Endothelial cell of umbilical vein (primary cell): ENCODE measurements around the gene LCN12. TPM values are rescaled to one million over a fixed set of nuclear protein-coding genes. Genes with fewer than 3 reads are reported as not detected.

Experiments used
- BruUV-seq: library from RNA; stranded (reverse); fragments of 400-500 nt; replicated peaks from 2 replicates; lab custom pipeline; 2021; lab: Mats Ljungman, UMichigan
- CTCF ChIA-PET: fragments of 300-600, 350-600 bp; sonication (Branson Sonifier 250); formaldehyde crosslinking; loops from one replicate; lab custom pipeline; 2021; ENCODE audit warnings: antibody characterized with exemption, inconsistent platforms; lab: Charles Lee
- POLR2A ChIA-PET: fragments of 300-600, 350-600 bp; sonication (Branson Sonifier 250); formaldehyde crosslinking; loops from one replicate; lab custom pipeline; 2021; ENCODE audit warnings: antibody characterized with exemption, inconsistent platforms; lab: Charles Lee
- DNase-seq: peaks from one replicate; pipeline ENCODE4 v3.0.0-alpha.2; 2011; ENCODE audit warnings: low read depth, low spot score
- FAIRE-seq: peaks from 2 replicates; lab custom pipeline; 2011; peaks lifted over from hg19 to GRCh38; lab: Jason Lieb, UNC
- H2AFZ ChIP-seq: 2 replicates; pipeline ENCODE4 v1.6.0; 2012; ENCODE audit warnings: low read depth, low read length, control low read depth, inconsistent platforms
- H3K27ac ChIP-seq: 2 replicates; pipeline ENCODE4 v1.5.1; 2011; ENCODE audit warnings: low read depth, mild to moderate bottlenecking, control low read depth, low read length, moderate library complexity; ENCODE audit not compliant: insufficient read depth
- H3K27me3 ChIP-seq, 2 experiments: 2 replicates each; pipeline versions ENCODE4 v1.6.0 to v1.6.1; 2011; ENCODE audit warnings: low read length in 2 of 2, mixed read lengths in 1 of 2; ENCODE audit not compliant: control insufficient read depth in 2 of 2, insufficient read depth in 2 of 2
- H3K36me3 ChIP-seq, 2 experiments: 2 replicates in 1 of 2; 3 replicates in 1 of 2; pipeline ENCODE4 v1.5.1; 2011; ENCODE audit warnings: low read length in 2 of 2, mild to moderate bottlenecking in 1 of 2, moderate library complexity in 1 of 2; ENCODE audit not compliant: control insufficient read depth in 2 of 2, insufficient read depth in 2 of 2; ENCODE audit errors: extremely low read depth in 1 of 2
- H3K4me1 ChIP-seq: 3 replicates; pipeline ENCODE4 v1.5.1; 2011; ENCODE audit warnings: mild to moderate bottlenecking, low read length; ENCODE audit not compliant: control insufficient read depth, insufficient read depth; ENCODE audit errors: extremely low read depth
- H3K4me2 ChIP-seq: 2 replicates; pipeline ENCODE4 v1.6.1; 2011; ENCODE audit warnings: low read length, control low read depth, mixed read lengths; ENCODE audit not compliant: insufficient read depth
- H3K4me3 ChIP-seq, 3 experiments: fragments of 200-600 bp in 1 of 3; sonication (generic), shearing (Covaris generic) in 1 of 3; replicated peaks in 1 of 3; 2 replicates each; pipeline ENCODE4 v1.5.1; 2011 to 2016; ENCODE audit warnings: control low read depth in 3 of 3, low read length in 3 of 3, mild to moderate bottlenecking in 2 of 3, inconsistent platforms in 1 of 3, low read depth in 1 of 3, moderate library complexity in 1 of 3; ENCODE audit not compliant: insufficient read depth in 1 of 3
- H3K79me2 ChIP-seq: 2 replicates; pipeline ENCODE4 v1.6.0; 2012; ENCODE audit warnings: low read length, inconsistent platforms; ENCODE audit not compliant: control insufficient read depth, insufficient read depth
- H3K9ac ChIP-seq: replicated peaks from 2 replicates; pipeline ENCODE3; 2011; ENCODE audit warnings: low read length, control low read depth; ENCODE audit not compliant: insufficient read depth; ENCODE audit errors: extremely low read depth
- H3K9me1 ChIP-seq: replicated peaks from 3 replicates; pipeline ENCODE4 v1.6.0; 2011; ENCODE audit warnings: mild to moderate bottlenecking, low read length; ENCODE audit not compliant: control insufficient read depth, insufficient read depth; ENCODE audit errors: extremely low read depth
- H3K9me3 ChIP-seq: replicated peaks from 2 replicates; pipeline ENCODE4 v1.5.1; 2012; ENCODE audit warnings: low read length, inconsistent platforms; ENCODE audit not compliant: control insufficient read depth, insufficient read depth
- H4K20me1 ChIP-seq: replicated peaks from 2 replicates; pipeline ENCODE3; 2011; ENCODE audit warnings: mild to moderate bottlenecking, low read length; ENCODE audit not compliant: control insufficient read depth, insufficient read depth; ENCODE audit errors: extremely low read depth
- EZH2 ChIP-seq: IDR thresholded peaks from 2 replicates; pipeline ENCODE4 v1.6.1; 2012; ENCODE audit warnings: borderline replicate concordance, low read depth, mild to moderate bottlenecking, moderate library complexity, low read length, inconsistent platforms; ENCODE audit not compliant: severe bottlenecking
- FOS ChIP-seq: IDR thresholded peaks from 2 replicates; pipeline ENCODE4 v1.6.1; 2011; ENCODE audit warnings: mild to moderate bottlenecking, low read length, moderate library complexity, borderline replicate concordance; ENCODE audit not compliant: insufficient read depth
- GATA2 ChIP-seq: IDR thresholded peaks from 2 replicates; pipeline ENCODE4 v1.7.0; 2011; ENCODE audit warnings: low read depth, mild to moderate bottlenecking, moderate library complexity, mixed read lengths, low read length; ENCODE audit not compliant: insufficient read length, insufficient read depth
- JUN ChIP-seq: IDR thresholded peaks from 2 replicates; pipeline ENCODE4 v1.6.1; 2011; ENCODE audit warnings: borderline replicate concordance, low read depth; ENCODE audit not compliant: insufficient read length, insufficient read depth
- MYC ChIP-seq: IDR thresholded peaks from one replicate; pipeline ENCODE4 v1.6.1; 2011; ENCODE audit warnings: mild to moderate bottlenecking, low read depth, low read length
- POLR2A ChIP-seq: IDR thresholded peaks from 2 replicates; pipeline ENCODE4 v1.6.1; 2012; ENCODE audit warnings: low read depth, mild to moderate bottlenecking, control low read depth, low read length
- POLR2AphosphoS5 ChIP-seq: IDR thresholded peaks from 2 replicates; pipeline ENCODE4 v1.6.1; 2012; ENCODE audit warnings: low read depth, mild to moderate bottlenecking, control low read depth, low read length, moderate library complexity; ENCODE audit not compliant: insufficient read depth
- dilution Hi-C: fragments of 300-500 bp; cut with MboI; formaldehyde crosslinking; loops from one replicate; pipeline ENCODE4 v1.15.0; 2019; ENCODE audit warnings: low sequenced_read_pairs; ENCODE audit not compliant: extremely low pct_ligation_motif_present
- intact Hi-C: fragments of 100-400 bp; cut with micrococcal nuclease; formaldehyde crosslinking; loops from one replicate; pipeline ENCODE4 v1.10.0; 2022
- polyA plus RNA-seq, 4 experiments: library from polyadenylated mRNA; depleted of rRNA in 3 of 4; stranded (reverse) in 3 of 4; unstranded in 1 of 4; fragments of >200 nt; gene quantifications; 2 replicates each; pipeline versions ENCODE4 v1.2.1 to v1.2.3, GENCODE V29; 2011 to 2012; ENCODE audit warnings: missing spikeins in 1 of 4
- total RNA-seq: library from RNA; stranded (reverse); gene quantifications from 2 replicates; pipeline ENCODE4 v1.2.3, GENCODE V29; 2021
- TF ChIP-seq, protein P1 (sequence below): IDR thresholded peaks from 2 replicates; pipeline ENCODE4 v1.6.1; 2011; ENCODE audit not compliant: insufficient read depth, insufficient read length
- TF ChIP-seq, protein P2 (sequence below), 2 donors: IDR thresholded peaks; 1 replicate in 1 of 2; 2 replicates in 1 of 2; pipeline ENCODE4 v1.5.1; 2011; ENCODE audit warnings: low read length in 2 of 2, mild to moderate bottlenecking in 2 of 2, moderate library complexity in 2 of 2, control low read depth in 1 of 2, inconsistent platforms in 1 of 2, low read depth in 1 of 2; ENCODE audit not compliant: insufficient read depth in 1 of 2; ENCODE audit errors: extremely low read depth in 1 of 2

Gene LCN12
- total and polyA plus RNA-seq, 2 donors (not counting 3 experiments of a cell fraction or from before 2014, with no cell fraction given): 0.35 to 0.52 TPM

GRCh38 chr9:136965771-136966484 lies 13.9 kb downstream of the LCN12 start:
- Histone ChIP-seq H3K4me2 (no peak overlapping the region), H4K20me1 (no peaks in the 10 kb centered on the region), H3K4me1 (no peaks in the 10 kb centered on the region), H3K4me3 (no peak overlapping the region), H3K27ac (no peak overlapping the region), H3K9me3 (no peaks in the 10 kb centered on the region), H3K79me2 (no peaks in the 10 kb centered on the region), H3K27me3 (no peaks in the 10 kb centered on the region), H3K9me1 (no peaks in the 10 kb centered on the region), H3K36me3 (no peaks in the 10 kb centered on the region), H3K9ac (no peak overlapping the region), H2AFZ (no peak overlapping the region)
- no peak for TF ChIP-seq POLR2AphosphoS5
- TF ChIP-seq JUN: no peak
- no peak for TF ChIP-seq EZH2
- TF ChIP-seq, protein P1, sequence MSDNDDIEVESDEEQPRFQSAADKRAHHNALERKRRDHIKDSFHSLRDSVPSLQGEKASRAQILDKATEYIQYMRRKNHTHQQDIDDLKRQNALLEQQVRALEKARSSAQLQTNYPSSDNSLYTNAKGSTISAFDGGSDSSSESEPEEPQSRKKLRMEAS: no peak
- TF ChIP-seq FOS: no peak
- TF ChIP-seq POLR2A: no peak
- TF ChIP-seq, protein P2, sequence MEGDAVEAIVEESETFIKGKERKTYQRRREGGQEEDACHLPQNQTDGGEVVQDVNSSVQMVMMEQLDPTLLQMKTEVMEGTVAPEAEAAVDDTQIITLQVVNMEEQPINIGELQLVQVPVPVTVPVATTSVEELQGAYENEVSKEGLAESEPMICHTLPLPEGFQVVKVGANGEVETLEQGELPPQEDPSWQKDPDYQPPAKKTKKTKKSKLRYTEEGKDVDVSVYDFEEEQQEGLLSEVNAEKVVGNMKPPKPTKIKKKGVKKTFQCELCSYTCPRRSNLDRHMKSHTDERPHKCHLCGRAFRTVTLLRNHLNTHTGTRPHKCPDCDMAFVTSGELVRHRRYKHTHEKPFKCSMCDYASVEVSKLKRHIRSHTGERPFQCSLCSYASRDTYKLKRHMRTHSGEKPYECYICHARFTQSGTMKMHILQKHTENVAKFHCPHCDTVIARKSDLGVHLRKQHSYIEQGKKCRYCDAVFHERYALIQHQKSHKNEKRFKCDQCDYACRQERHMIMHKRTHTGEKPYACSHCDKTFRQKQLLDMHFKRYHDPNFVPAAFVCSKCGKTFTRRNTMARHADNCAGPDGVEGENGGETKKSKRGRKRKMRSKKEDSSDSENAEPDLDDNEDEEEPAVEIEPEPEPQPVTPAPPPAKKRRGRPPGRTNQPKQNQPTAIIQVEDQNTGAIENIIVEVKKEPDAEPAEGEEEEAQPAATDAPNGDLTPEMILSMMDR (IDR thresholded peaks at IDR 0.05; ENCODE audit: extremely low read depth in 1 of 2, insufficient read depth in 1 of 2, low read depth in 1 of 2, low read length in 2 of 2): no peak
- no peak for TF ChIP-seq MYC
- no peak for TF ChIP-seq GATA2
- BruUV-seq: no TSS peak
- no peak for DNase-seq
- FAIRE-seq: no peak
- dilution Hi-C loops (no loop called here), intact Hi-C loops (no loop called here)
- ChIA-PET CTCF (no interaction called here), POLR2A (no interaction called here)
